SW480 (cell line): Measurements from ENCODE around the gene SLC19A1.

Experiments
- DNase-seq: peaks from one replicate; pipeline ENCODE4 v3.0.0-alpha.2; 2016; ENCODE audit warnings: low spot score

The SLC19A1 gene

GRCh38 chr21:45467221-45467779, 74.9 kb downstream of the SLC19A1 start:
- DNase-seq, result no peak

- no peak for DNase-seq
These were observed 75.7 kb downstream of the SLC19A1 start for GRCh38 chr21:45466330-45467220.

- no peak for DNase-seq
These were observed 76.5 kb downstream of the SLC19A1 start for GRCh38 chr21:45465611-45466329.

- DNase-seq, result no peak
These were observed 77.1 kb downstream of the SLC19A1 start for GRCh38 chr21:45465105-45465504.

- DNase-seq, result no peak
These were observed 77.9 kb downstream of the SLC19A1 start for GRCh38 chr21:45464309-45464708.

- DNase-seq, result no peak
These were observed 78.4 kb downstream of the SLC19A1 start for GRCh38 chr21:45463871-45464270.

- no peak for DNase-seq
These were observed 80.4 kb downstream of the SLC19A1 start for GRCh38 chr21:45461806-45462341.

- no peak for DNase-seq
These were observed 80.9 kb downstream of the SLC19A1 start for GRCh38 chr21:45461369-45461750.

GRCh38 chr21:45460611-45461368, 81.5 kb downstream of the SLC19A1 start:
- DNase-seq, result no peak

GRCh38 chr21:45460011-45460565, 82.2 kb downstream of the SLC19A1 start:
- no peak for DNase-seq

- no peak for DNase-seq
These were observed 82.8 kb downstream of the SLC19A1 start for GRCh38 chr21:45459171-45460010.

- no peak for DNase-seq
These were observed 83.7 kb downstream of the SLC19A1 start for GRCh38 chr21:45458281-45459170.

- DNase-seq, result no peak
These were observed 84.4 kb downstream of the SLC19A1 start for GRCh38 chr21:45457832-45458172.

GRCh38 chr21:45457161-45457831, 84.9 kb downstream of the SLC19A1 start:
- no peak for DNase-seq

- DNase-seq, result no peak
These were observed 85.6 kb downstream of the SLC19A1 start for GRCh38 chr21:45456584-45457160.

GRCh38 chr21:45455674-45456583, 86.3 kb downstream of the SLC19A1 start:
- no peak for DNase-seq

- DNase-seq, result peak; percentile 29
These were observed 87.1 kb downstream of the SLC19A1 start for GRCh38 chr21:45454926-45455673.
